Measurements from ENCODE around the gene ZNF683.
"Not testable (repeated sequence)": the region's sequence is repeated elsewhere in the genome, so short reads cannot be mapped to it uniquely, and the experiment has no call there.

GRCh38 chr1:26329380-26329779 lies 43.2 kb downstream of the ZNF683 start:
- not testable (repeated sequence) for TF ChIP-seq CTCF (IDR thresholded peaks at IDR 0.05; ENCODE audit: insufficient read depth, low read length); POLR2AphosphoS5 (IDR thresholded peaks at IDR 0.05; ENCODE audit: low read depth); SPI1 (IDR thresholded peaks at IDR 0.05; ENCODE audit: borderline replicate concordance, low read depth); REST (IDR thresholded peaks at IDR 0.05; ENCODE audit: insufficient replicate concordance, low read depth); GABPA (IDR thresholded peaks at IDR 0.05; ENCODE audit: low read depth)
